ENCODE measurements around the gene FSIP1. TPM values are rescaled to one million over a fixed set of nuclear protein-coding genes. Genes with fewer than 3 reads are reported as not detected.

The FSIP1 gene
- total RNA-seq, 4 donors from 2014 or later = 0.17 TPM; not detected in 3

GRCh38 chr15:39564972-39565665, 217.5 kb downstream of the FSIP1 start:
- no peak for TF ChIP-seq CTCF (IDR thresholded peaks at IDR 0.05)
- no peak for TF ChIP-seq POLR2A (IDR thresholded peaks at IDR 0.05)
- DNase-seq (ENCODE audit: low spot score in 2 of 2) = no peak
- 88 to 92% methylated on average over 4 of the region's 4 CpGs for WGBS, 2 donors
- H3K4me3 ChIP-seq (ENCODE audit: low read depth, poor library complexity, severe bottlenecking) = no peak overlapping the region
- intact Hi-C loops (cut with DNase I; ENCODE audit: low total_unique reads) = no loop called here

GRCh38 chr15:39558421-39558820, 224.2 kb downstream of the FSIP1 start:
- 69 to 77% methylated on average over 3 of the region's 3 CpGs for WGBS, 2 donors
- no peak overlapping the region for H3K4me3 ChIP-seq (ENCODE audit: low read depth, poor library complexity, severe bottlenecking)
- DNase-seq (ENCODE audit: low spot score in 2 of 2) = no peak
- no peak for TF ChIP-seq CTCF (IDR thresholded peaks at IDR 0.05)
- no peak for TF ChIP-seq POLR2A (IDR thresholded peaks at IDR 0.05)
- intact Hi-C loops (cut with DNase I; ENCODE audit: low total_unique reads) = no loop called here

GRCh38 chr15:39556461-39556860, 226.2 kb downstream of the FSIP1 start:
- TF ChIP-seq CTCF (IDR thresholded peaks at IDR 0.05) = no peak
- DNase-seq (ENCODE audit: low spot score in 2 of 2) = no peak
- H3K4me3 ChIP-seq (ENCODE audit: low read depth, poor library complexity, severe bottlenecking) = no peak overlapping the region
- intact Hi-C loops (cut with DNase I; ENCODE audit: low total_unique reads) = no loop called here
- 55 to 57% methylated on average over 7 of the region's 7 CpGs for WGBS, 2 donors

GRCh38 chr15:39555885-39556284, 226.8 kb downstream of the FSIP1 start:
- 62 to 70% methylated on average over 4 of the region's 4 CpGs for WGBS, 2 donors
- TF ChIP-seq POLR2A (IDR thresholded peaks at IDR 0.05) (no peak), CTCF (IDR thresholded peaks at IDR 0.05) (no peak)
- intact Hi-C loops (cut with DNase I; ENCODE audit: low total_unique reads) = no loop called here
- no peak for DNase-seq (ENCODE audit: low spot score in 2 of 2)
- H3K4me3 ChIP-seq (ENCODE audit: low read depth, poor library complexity, severe bottlenecking) = no peak overlapping the region

- no peak for DNase-seq (ENCODE audit: low spot score in 2 of 2)
- no peak overlapping the region for H3K4me3 ChIP-seq (ENCODE audit: low read depth, poor library complexity, severe bottlenecking)
- intact Hi-C loops (cut with DNase I; ENCODE audit: low total_unique reads) = no loop called here
- TF ChIP-seq CTCF (IDR thresholded peaks at IDR 0.05) (no peak), POLR2A (IDR thresholded peaks at IDR 0.05) (no peak)
Observed at GRCh38 chr15:39554746-39555387, 227.8 kb downstream of the FSIP1 start.

Data from lower leg skin (tissue), 4 donors.